ACC112 (cell line): ENCODE measurements around the gene BLM.
"Not testable (repeated sequence)": the region's sequence is repeated elsewhere in the genome, so short reads cannot be mapped to it uniquely, and the experiment has no call there.

ENCODE experiments used
- H2AFZ ChIP-seq: fragments of 200-600 bp; sonication (generic); one replicate; pipeline ENCODE4 v1.6.0; 2017; ENCODE audit warnings: antibody characterized with exemption, low read length; ENCODE audit not compliant: unreplicated experiment
- H3K27ac ChIP-seq: fragments of 200-600 bp; sonication (generic); 2 replicates; pipeline ENCODE4 v1.5.1; 2014; ENCODE audit warnings: low read depth, mild to moderate bottlenecking, antibody characterized with exemption, low read length, moderate library complexity
- H3K27me3 ChIP-seq: fragments of 200-600 bp; sonication (generic); 2 replicates; pipeline ENCODE4 v1.6.1; 2014; ENCODE audit warnings: mild to moderate bottlenecking, antibody characterized with exemption, low read length, moderate library complexity, mixed read lengths; ENCODE audit not compliant: insufficient read depth
- H3K36me3 ChIP-seq: fragments of 200-600 bp; sonication (generic); 2 replicates; pipeline ENCODE4 v1.6.1; 2016; ENCODE audit warnings: mild to moderate bottlenecking, antibody characterized with exemption, low read length, moderate library complexity, mixed read lengths; ENCODE audit not compliant: insufficient read depth
- H3K4me1 ChIP-seq: fragments of 200-600 bp; sonication (generic); one replicate; pipeline ENCODE4 v1.6.1; 2016; ENCODE audit warnings: low read length, mixed read lengths; ENCODE audit not compliant: insufficient read depth, unreplicated experiment, control insufficient read depth
- H3K4me3 ChIP-seq: fragments of 200-600 bp; sonication (generic); 2 replicates; pipeline ENCODE4 v1.5.1; 2014; ENCODE audit warnings: mild to moderate bottlenecking, low read depth, low read length
- H3K79me2 ChIP-seq: fragments of 200-600 bp; sonication (generic); one replicate; pipeline ENCODE4 v1.6.0; 2016; ENCODE audit warnings: low read length; ENCODE audit not compliant: control insufficient read depth, unreplicated experiment, insufficient read depth

BLM gene

GRCh38 chr15:90849424-90849823 is 132.3 kb downstream of the BLM start:
- peaks cover 23% of the 10 kb centered on the region for H3K4me1 ChIP-seq
- H2AFZ ChIP-seq, H3K36me3 ChIP-seq, H3K27me3 ChIP-seq, H3K4me3 ChIP-seq, H3K79me2 ChIP-seq, H3K27ac ChIP-seq: not testable (repeated sequence)

GRCh38 chr15:90851114-90851513 is 134.0 kb downstream of the BLM start:
- Histone ChIP-seq H3K36me3 (no peaks in the 10 kb centered on the region), H3K27me3 (no peaks in the 10 kb centered on the region), H3K4me3 (no peak overlapping the region), H3K79me2 (no peaks in the 10 kb centered on the region), H3K27ac (no peak overlapping the region), H3K4me1 (peaks cover 12% of the 10 kb centered on the region), H2AFZ (no peak overlapping the region)

- Histone ChIP-seq H3K4me1 (peaks cover 12% of the 10 kb centered on the region), H3K4me3 (no peak overlapping the region), H2AFZ (no peak overlapping the region), H3K79me2 (no peaks in the 10 kb centered on the region), H3K27ac (no peak overlapping the region), H3K27me3 (no peaks in the 10 kb centered on the region), H3K36me3 (no peaks in the 10 kb centered on the region)
Measured at GRCh38 chr15:90851940-90852339, 134.8 kb downstream of the BLM start.

GRCh38 chr15:90855139-90855538 is 138.0 kb downstream of the BLM start:
- H2AFZ ChIP-seq, result no peak overlapping the region
- H3K27ac ChIP-seq, result no peak overlapping the region
- no peaks in the 10 kb centered on the region for H3K79me2 ChIP-seq
- no peaks in the 10 kb centered on the region for H3K27me3 ChIP-seq
- H3K36me3 ChIP-seq, result no peaks in the 10 kb centered on the region
- peaks cover 20% of the 10 kb centered on the region for H3K4me1 ChIP-seq
- H3K4me3 ChIP-seq, result no peak overlapping the region

- no peak overlapping the region for H2AFZ ChIP-seq
- no peak overlapping the region for H3K4me3 ChIP-seq
- H3K27me3 ChIP-seq, result no peaks in the 10 kb centered on the region
- H3K36me3 ChIP-seq, result no peaks in the 10 kb centered on the region
- H3K27ac ChIP-seq, result no peak overlapping the region
- H3K4me1 ChIP-seq, result peaks cover 15% of the 10 kb centered on the region
- no peaks in the 10 kb centered on the region for H3K79me2 ChIP-seq
Measured at GRCh38 chr15:90857337-90857736, 140.2 kb downstream of the BLM start.

- H3K4me3 ChIP-seq, result no peak overlapping the region
- no peaks in the 10 kb centered on the region for H3K27me3 ChIP-seq
- H3K79me2 ChIP-seq, result no peaks in the 10 kb centered on the region
- H3K27ac ChIP-seq, result no peak overlapping the region
- H3K36me3 ChIP-seq, result no peaks in the 10 kb centered on the region
- no peak overlapping the region for H2AFZ ChIP-seq
- peaks cover 8% of the 10 kb centered on the region for H3K4me1 ChIP-seq
Measured at GRCh38 chr15:90857883-90858443, 140.8 kb downstream of the BLM start.

- Histone ChIP-seq H3K36me3 (no peaks in the 10 kb centered on the region), H3K4me3 (no peak overlapping the region), H3K27me3 (no peaks in the 10 kb centered on the region), H3K4me1 (peaks cover 14% of the 10 kb centered on the region), H2AFZ (peak overlapping the region; percentile 64), H3K79me2 (no peaks in the 10 kb centered on the region), H3K27ac (no peak overlapping the region)
Measured at GRCh38 chr15:90859234-90860131, 142.3 kb downstream of the BLM start.

- H2AFZ ChIP-seq, result no peak overlapping the region
- H3K79me2 ChIP-seq, result no peaks in the 10 kb centered on the region
- H3K27me3 ChIP-seq, result no peaks in the 10 kb centered on the region
- no peaks in the 10 kb centered on the region for H3K36me3 ChIP-seq
- H3K4me3 ChIP-seq, result no peak overlapping the region
- no peak overlapping the region for H3K27ac ChIP-seq
- peaks cover 14% of the 10 kb centered on the region for H3K4me1 ChIP-seq
Measured at GRCh38 chr15:90860450-90860849, 143.3 kb downstream of the BLM start.

GRCh38 chr15:90860942-90861675 is 144.0 kb downstream of the BLM start:
- Histone ChIP-seq H3K4me1 (peaks cover 14% of the 10 kb centered on the region), H3K27ac (no peak overlapping the region), H3K36me3 (no peaks in the 10 kb centered on the region), H2AFZ (no peak overlapping the region), H3K27me3 (no peaks in the 10 kb centered on the region), H3K79me2 (no peaks in the 10 kb centered on the region), H3K4me3 (no peak overlapping the region)

- no peak overlapping the region for H3K27ac ChIP-seq
- no peaks in the 10 kb centered on the region for H3K36me3 ChIP-seq
- no peaks in the 10 kb centered on the region for H3K27me3 ChIP-seq
- H2AFZ ChIP-seq, result no peak overlapping the region
- H3K79me2 ChIP-seq, result no peaks in the 10 kb centered on the region
- H3K4me3 ChIP-seq, result no peak overlapping the region
- H3K4me1 ChIP-seq, result peaks cover 14% of the 10 kb centered on the region
Measured at GRCh38 chr15:90862487-90862886, 145.3 kb downstream of the BLM start.
